DMS153 treated with DMSO at 0.1 percent for 48 hours (cell line): ENCODE results near the gene HOXD10.

Experiments used
- DNase-seq: peaks from one replicate; lab custom pipeline; 2025; ENCODE audit not compliant: unreplicated experiment; lab: John Stamatoyannopoulos, UW

HOXD10 gene

DNA sequence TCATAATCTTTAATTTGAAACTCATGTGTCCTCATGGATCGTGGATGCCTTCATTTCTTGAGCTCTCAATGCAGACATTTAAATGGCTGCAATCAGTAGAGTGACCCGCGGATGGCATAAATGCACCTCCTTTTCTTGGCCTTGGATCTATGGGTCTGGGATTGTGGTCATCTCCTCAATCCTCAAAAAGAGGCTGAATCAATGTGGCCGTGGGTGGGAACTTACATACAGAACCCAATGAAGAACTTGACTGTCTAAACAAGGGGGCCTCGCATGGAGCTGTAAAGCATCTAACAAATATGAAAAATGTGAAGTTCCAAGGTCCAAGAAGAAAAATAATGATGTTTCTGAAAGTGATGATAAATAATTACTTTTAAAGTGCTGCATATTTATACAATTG is 21.2 kb upstream of the HOXD10 start:
- no peak for DNase-seq

DNA sequence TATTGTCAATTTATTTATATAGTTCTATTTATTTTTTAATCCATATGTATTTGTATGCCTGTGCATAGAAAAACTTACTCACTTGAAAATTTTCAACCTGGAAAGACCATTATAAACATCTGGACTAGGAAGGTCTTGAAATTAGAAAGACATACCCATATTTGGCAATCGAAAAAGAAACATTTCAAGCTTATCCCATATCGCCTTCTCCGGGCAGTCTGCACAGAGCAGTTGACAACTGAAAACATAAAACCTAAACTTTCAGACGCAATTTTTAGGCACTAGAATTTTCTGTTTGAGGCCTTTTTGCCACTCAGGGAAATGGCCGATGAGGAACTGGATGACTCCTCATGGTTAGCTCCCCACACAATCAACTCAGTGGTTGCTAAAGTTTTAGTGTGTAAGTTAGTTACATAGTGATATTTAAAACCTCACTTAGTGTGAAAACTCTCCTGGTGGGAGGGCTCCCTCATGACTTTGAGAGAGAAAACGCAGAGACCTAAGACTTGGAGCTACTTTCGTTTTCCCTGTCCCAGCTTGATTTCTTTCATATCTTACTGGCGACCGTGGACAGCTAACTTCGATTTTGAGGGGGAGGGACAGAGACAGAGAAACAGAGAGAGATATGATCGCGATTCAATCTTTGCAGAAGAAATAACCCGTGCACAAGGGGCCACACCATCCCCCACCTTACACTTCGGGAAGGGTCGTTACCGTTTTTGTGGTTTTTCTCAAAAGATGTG is 20.2 kb upstream of the HOXD10 start:
- DNase-seq = no peak

DNA sequence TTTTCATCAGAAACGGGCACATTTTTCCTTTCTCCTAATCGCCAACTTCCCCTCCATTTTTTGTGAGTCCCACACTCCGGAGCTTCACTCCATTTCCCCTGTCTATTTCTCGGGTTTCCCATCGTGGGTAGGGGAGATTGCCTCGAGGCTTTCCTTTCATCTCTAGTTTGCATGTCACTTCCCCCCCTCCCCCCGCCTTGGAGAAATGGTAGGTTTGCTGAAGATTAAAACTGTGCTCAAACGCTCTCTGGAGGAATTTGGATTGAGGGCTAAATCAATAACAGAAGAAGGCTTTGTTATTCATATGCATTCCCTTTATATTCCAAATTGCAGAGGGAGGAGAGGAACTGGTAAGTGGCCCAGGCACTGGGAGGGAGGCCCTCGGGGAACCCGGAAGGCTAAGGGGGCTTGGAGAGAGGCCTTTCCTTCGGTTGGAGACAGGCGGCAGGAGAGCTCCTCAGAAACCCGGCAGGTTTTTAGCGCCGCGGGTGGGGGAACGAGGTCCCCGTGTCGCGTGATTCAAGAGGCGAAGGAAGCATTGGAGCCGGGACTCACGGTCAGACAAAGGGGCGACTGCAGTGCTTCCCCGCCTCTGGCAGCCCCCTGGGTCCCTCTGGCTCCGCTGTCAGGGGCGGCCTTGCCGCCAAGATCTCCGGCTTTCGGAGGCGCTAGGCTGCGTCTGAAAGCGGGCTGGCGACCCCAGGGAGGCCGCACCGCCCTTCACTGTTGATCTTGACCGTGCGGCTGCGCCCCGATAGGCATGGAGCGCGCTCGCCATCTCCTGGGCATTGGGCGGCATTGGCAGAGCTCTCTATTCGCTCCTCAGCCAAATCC is 19.4 kb upstream of the HOXD10 start:
- peak; percentile 95 for DNase-seq

- no peak for DNase-seq
Measured at GRCh38 chr2:176097820-176098365, 18.7 kb upstream of the HOXD10 start.

GRCh38 chr2:176098366-176099158 is 18.0 kb upstream of the HOXD10 start:
- DNase-seq = no peak

DNA sequence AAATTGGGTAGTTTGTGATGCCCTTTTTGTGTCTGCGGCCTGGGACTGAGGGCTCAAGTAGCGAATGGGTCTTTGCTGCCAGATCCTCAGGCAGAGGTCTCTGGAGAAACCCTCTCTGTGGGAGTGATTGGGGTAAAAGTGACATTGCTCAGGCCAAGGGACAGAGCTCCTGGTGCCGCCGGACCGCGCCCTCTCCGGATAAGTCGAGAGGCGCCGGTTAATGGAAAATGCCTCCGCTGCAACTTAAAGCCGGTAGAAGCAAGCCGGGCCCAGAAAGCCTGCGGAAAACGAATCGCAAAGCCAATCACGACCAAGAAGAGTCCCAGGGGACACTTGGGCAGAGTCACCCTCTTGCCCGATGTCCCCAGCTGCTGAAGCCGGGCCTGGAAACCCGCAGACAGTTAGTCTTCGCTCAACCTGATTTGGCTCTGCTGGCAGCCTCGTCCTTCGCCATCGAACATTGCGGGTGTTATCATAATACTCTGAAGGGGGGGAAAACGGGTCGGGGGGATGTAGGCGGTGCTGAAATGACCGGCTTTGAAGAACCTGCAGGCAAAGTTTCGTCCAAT is 17.3 kb upstream of the HOXD10 start:
- no peak for DNase-seq

DNA sequence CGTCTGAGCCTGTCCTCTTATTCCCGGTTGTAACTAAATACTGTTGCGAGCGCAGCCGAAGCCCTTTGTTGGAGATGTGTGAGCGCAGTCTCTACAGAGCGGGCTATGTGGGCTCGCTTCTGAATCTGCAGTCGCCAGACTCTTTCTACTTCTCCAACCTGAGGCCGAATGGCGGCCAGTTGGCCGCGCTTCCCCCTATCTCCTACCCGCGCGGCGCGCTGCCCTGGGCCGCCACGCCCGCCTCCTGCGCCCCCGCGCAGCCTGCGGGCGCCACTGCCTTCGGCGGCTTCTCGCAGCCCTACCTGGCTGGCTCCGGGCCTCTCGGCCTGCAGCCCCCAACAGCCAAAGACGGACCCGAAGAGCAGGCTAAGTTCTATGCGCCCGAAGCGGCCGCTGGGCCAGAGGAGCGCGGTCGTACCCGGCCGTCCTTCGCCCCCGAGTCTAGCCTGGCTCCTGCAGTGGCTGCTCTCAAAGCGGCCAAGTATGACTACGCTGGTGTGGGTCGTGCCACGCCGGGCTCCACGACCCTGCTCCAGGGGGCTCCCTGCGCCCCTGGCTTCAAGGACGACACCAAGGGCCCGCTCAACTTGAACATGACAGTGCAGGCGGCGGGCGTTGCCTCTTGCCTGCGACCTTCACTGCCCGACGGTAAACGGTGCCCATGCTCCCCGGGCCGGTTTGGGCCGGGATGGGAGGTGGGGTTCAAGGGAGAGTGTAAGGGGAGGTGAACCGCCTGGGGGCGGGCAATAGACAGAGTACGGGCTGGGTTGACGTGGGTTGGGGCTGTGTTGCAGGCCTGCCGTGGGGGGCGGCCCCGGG is 16.6 kb upstream of the HOXD10 start, which contains the start of gene HOXD12:
TSS of gene HOXD12 (plus strand) at position 68 of the 819 bp plus-strand sequence. CDS start at position 75, 7 bp downstream.
- no peak for DNase-seq

DNA sequence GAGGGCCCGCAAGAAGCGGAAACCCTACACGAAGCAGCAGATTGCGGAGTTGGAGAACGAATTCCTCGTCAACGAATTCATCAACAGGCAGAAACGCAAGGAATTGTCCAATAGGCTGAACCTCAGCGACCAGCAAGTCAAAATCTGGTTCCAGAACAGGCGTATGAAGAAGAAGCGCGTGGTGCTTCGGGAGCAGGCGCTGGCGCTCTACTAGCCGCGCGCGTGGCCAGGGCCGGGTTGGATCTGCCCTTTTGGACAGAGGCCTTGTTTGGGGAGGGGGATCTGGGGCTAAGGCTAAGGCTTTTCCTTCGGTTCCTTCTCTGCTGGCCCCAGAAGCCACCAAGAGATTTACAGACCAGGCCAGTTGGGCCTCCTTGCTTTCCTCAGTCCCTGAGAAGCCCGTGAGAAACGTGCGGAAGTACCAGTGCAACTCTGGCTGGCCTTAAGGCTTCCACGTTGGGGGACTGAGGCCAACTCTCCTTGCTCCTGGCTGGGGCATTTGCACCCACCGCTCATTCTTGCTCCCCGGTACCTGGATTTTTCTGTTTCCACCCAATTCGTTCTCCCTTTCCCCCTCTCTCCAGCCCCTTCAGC is 15.9 kb upstream of the HOXD10 start:
- no peak for DNase-seq

- DNase-seq = no peak
Measured at GRCh38 chr2:176101216-176101830, 15.3 kb upstream of the HOXD10 start.

DNA sequence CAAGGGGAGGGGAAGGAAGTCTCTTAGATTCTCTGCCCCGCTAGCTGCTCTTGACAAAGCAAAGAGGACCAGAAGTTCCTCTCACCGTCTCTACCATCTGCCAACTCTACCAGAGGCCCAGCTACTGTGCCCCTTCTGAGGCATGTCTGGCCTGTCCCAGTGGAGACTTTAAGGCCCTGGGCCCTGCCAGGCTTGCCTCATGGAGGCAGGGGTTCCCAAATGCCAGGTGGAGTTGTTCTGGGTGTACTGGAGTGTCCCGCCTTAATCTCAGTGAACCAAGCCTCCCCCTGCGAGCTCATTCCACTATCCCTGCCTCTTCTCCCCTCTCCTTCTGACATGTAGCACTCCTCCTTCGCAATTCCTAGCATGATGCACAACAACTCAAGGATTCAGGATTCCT is 14.7 kb upstream of the HOXD10 start:
- no peak for DNase-seq

- DNase-seq = no peak
Measured at GRCh38 chr2:176102309-176102866, 14.2 kb upstream of the HOXD10 start.

GRCh38 chr2:176103194-176103593 is 13.4 kb upstream of the HOXD10 start:
- DNase-seq = no peak

GRCh38 chr2:176103742-176104315 is 12.7 kb upstream of the HOXD10 start:
- DNase-seq = no peak

DNA sequence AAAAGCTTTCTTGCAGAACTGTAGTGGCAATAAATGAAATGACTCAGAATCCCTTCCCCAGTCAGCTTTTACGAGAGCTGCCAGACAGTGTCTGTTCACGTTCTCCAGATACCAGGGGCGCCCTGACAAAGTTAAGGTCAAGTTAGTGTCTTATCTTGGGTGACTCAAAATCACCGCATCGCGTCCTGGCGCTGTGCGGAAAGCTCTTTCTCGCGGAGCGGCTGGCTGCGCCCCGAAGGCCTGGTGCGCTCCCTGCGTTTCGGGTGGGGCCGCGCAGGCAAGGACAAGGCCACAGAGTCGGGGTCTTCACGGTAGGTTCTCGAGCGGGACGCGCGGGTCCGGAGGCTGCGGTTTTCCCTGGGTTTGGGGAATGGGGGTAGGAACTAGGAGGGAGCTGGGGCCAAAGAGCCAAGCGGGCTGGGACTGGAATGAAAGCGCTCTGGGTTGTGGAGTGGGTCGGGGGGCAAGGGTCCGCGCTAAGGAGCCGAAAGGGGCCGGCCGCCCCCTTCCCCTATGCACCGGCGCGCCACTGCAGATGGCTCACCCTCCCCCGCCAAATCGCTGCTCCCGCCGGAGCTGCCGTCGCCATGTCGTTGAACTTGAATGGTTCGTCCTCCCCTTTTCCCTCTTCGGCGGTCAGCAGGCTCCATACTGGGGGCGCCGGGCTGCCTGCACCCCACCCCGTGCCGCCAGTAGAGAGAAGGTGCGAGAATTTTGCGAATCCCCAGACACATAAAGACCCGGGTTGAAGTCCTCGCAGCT is 12.1 kb upstream of the HOXD10 start:
- DNase-seq = no peak

DNA sequence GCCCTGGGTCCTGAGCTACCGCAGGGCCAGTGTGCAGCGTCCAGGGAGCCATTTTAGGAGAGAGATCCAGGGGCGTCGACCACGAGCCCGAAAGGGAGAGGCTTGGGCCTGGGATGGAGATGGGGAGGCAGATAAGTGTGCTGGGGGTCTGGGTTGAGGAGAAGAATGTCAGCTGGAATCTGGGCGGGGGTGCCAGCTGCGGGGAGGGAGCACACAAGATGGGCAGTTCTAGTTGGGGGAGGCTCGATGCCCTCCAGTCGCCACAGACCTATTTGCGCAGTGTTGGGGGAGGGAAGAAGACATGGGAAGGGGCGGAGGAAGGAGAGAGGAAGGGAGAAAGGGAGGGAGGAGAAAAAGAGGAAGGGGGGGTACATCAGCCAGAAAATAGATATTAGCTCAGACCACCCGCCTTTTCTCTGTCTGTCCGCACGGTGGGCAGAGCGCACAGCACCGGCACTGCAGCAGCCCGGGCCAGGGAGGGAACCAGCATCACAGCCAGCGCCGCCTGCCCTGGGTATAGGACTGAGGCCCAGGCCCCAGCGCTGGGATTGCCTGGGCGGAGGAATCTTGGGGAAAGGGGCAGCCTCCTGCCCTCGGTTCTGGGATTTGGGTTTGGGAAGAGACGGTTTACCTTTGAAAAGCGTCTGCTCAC is 11.4 kb upstream of the HOXD10 start:
- DNase-seq = no peak

DNA sequence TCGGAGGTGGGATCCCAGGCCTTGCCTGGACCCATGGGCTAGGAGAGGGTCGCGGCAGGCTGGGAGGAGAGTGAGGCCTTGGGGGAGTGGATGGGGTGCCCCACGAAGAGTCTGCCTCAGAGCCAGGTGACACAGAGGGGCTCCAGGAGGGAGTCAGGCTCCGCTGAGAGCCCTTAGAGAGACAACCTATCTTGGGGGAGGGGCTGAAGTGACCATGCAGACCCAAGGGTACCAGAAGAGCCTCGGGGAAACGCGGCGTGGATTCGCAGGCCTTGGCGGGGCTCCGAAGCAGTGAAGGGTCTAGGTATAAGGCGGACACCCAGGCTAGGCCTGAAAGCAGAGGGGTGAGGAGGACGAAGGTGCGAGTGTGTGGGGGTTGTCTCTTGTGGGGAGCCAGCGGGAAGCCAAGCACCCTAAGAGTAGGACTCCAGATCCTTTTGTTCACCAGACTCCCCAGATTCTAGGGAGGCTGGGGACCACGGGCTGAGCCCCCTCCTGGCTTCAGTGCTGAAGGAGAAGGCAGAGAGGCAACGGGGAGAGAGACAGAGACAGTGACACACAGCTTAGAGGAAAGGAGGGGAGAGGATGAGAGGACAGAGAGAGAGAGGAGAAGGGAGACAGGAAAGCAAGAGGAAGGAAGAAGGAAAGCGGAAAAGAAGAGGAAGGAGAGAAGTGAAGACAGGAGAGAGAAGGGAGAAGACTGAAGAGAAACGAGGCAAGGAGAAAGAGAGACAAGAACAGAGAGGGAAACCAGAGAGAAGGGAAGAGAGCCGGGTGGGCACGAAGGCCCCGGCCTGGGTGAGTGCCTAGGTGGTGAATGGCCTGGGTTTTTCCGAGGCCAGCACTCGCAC is 10.6 kb upstream of the HOXD10 start:
- DNase-seq = no peak
